ENCODE measurements around the gene ATP6V1D.

DNA sequence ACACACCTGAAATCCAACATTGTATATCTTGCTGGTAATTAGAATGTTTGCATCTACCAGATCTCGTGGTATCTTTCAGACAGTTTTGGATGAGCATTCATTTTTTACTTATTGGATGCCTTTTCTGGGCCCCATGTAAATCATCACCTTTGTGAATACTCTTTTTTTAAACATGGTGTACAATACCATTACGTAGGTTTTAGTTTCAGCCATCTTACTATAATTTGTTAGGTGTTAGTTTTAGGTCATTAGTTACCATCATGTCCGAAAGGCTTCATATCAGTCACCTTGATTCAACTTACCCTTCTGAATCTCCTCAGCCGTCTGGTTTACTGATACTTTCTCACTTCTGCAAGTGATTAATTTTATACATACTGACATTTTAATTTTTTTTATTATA, 5.9 kb upstream of the ATP6V1D start:
- TF ChIP-seq, protein P1, sequence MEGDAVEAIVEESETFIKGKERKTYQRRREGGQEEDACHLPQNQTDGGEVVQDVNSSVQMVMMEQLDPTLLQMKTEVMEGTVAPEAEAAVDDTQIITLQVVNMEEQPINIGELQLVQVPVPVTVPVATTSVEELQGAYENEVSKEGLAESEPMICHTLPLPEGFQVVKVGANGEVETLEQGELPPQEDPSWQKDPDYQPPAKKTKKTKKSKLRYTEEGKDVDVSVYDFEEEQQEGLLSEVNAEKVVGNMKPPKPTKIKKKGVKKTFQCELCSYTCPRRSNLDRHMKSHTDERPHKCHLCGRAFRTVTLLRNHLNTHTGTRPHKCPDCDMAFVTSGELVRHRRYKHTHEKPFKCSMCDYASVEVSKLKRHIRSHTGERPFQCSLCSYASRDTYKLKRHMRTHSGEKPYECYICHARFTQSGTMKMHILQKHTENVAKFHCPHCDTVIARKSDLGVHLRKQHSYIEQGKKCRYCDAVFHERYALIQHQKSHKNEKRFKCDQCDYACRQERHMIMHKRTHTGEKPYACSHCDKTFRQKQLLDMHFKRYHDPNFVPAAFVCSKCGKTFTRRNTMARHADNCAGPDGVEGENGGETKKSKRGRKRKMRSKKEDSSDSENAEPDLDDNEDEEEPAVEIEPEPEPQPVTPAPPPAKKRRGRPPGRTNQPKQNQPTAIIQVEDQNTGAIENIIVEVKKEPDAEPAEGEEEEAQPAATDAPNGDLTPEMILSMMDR (IDR thresholded peaks at IDR 0.05), result no peak
- no peak for TF ChIP-seq ZFX (IDR thresholded peaks at IDR 0.05; ENCODE audit: borderline replicate concordance)

Measured in 22Rv1 (cell line).